Panc1 (cell line): ENCODE results near the gene YY1.

Source experiments
- SIN3A ChIP-seq: IDR thresholded peaks from 2 replicates; pipeline ENCODE4 v1.6.1; 2012; ENCODE audit warnings: low read depth, mild to moderate bottlenecking, low read length, moderate library complexity, borderline replicate concordance; ENCODE audit not compliant: insufficient read depth
- TF ChIP-seq, protein P1 (sequence below): fragments of 450-650 bp; IDR thresholded peaks from 2 replicates; pipeline ENCODE4 v1.5.1; 2017; ENCODE audit warnings: mild to moderate bottlenecking

DNA sequence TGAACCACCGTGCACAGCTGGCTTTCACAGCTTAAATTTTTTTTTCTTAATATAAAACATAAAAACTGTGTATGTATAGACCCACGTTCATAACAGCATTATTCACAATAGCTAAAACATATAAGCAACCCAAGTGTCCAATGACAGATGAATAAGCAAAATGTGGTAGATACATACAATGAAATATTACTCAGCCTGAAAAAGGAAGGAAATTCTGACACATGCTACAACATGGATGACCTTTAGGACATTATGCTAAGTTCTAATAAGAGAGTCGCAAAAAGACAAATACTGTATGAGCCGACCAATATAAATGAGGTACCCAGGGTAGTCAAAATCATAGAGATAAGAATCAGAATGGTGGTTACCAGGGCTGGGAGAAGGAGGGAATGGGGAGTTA is 13.8 kb upstream of the YY1 start:
- TF ChIP-seq, protein P1, sequence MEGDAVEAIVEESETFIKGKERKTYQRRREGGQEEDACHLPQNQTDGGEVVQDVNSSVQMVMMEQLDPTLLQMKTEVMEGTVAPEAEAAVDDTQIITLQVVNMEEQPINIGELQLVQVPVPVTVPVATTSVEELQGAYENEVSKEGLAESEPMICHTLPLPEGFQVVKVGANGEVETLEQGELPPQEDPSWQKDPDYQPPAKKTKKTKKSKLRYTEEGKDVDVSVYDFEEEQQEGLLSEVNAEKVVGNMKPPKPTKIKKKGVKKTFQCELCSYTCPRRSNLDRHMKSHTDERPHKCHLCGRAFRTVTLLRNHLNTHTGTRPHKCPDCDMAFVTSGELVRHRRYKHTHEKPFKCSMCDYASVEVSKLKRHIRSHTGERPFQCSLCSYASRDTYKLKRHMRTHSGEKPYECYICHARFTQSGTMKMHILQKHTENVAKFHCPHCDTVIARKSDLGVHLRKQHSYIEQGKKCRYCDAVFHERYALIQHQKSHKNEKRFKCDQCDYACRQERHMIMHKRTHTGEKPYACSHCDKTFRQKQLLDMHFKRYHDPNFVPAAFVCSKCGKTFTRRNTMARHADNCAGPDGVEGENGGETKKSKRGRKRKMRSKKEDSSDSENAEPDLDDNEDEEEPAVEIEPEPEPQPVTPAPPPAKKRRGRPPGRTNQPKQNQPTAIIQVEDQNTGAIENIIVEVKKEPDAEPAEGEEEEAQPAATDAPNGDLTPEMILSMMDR, result no peak
- no peak for TF ChIP-seq SIN3A
